ENCODE results near the gene B3GALT6.

B3GALT6 gene

DNA sequence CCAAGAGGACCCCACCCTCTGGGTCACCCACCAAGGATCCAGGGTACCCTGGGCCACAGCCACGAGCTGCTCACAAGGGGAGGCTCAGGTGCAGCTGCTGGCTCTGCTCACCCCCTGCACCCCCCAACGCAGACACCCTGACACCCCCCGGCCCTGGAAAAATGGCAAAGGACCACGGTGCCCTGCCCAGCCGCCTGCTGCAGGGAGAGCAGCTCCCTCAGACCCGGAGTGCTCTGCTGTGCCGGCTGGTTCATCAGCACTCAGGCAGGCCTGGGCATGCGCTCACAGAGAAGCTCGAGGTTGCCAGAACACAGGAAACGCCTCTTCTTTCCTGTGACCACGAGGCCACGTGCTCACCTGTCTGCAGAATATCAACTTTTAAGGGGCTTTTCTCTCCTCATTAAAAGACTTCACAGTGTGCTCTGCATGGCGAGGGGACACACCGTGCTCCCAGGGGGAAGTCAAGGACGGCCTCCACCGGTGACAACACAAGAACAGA lies 18.8 kb downstream of the B3GALT6 start:
- DNase-seq (ENCODE audit: low read depth) = no peak
- no peak overlapping the region for H3K4me3 ChIP-seq (ENCODE audit: low read depth, low read length)
- TF ChIP-seq, protein P1, sequence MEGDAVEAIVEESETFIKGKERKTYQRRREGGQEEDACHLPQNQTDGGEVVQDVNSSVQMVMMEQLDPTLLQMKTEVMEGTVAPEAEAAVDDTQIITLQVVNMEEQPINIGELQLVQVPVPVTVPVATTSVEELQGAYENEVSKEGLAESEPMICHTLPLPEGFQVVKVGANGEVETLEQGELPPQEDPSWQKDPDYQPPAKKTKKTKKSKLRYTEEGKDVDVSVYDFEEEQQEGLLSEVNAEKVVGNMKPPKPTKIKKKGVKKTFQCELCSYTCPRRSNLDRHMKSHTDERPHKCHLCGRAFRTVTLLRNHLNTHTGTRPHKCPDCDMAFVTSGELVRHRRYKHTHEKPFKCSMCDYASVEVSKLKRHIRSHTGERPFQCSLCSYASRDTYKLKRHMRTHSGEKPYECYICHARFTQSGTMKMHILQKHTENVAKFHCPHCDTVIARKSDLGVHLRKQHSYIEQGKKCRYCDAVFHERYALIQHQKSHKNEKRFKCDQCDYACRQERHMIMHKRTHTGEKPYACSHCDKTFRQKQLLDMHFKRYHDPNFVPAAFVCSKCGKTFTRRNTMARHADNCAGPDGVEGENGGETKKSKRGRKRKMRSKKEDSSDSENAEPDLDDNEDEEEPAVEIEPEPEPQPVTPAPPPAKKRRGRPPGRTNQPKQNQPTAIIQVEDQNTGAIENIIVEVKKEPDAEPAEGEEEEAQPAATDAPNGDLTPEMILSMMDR (IDR thresholded peaks at IDR 0.05; ENCODE audit: control insufficient read depth, extremely low read depth, insufficient read depth) = no peak

DNA sequence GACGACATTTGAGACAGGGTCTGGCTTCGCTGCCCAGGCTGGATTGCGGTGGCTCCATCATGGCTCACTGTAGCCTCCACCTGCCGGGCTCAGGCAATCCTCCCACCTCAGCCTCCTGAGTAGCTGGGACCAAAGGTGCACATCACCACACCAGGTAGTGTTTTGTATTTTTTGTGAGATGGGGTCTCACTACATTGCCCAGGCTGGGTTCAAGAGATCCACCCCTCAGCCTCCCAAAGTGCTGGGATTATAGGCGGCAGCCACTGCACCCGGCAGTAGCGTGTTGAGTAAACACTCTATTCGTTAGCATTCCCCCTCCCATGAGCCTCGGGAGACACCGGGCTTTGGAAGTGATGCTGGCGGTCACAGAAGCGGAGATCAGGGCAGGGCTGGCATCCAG lies 21.3 kb downstream of the B3GALT6 start:
- DNase-seq (ENCODE audit: low read depth) = no peak
- no peak overlapping the region for H3K4me3 ChIP-seq (ENCODE audit: low read depth, low read length)
- TF ChIP-seq, protein P1 (IDR thresholded peaks at IDR 0.05; ENCODE audit: control insufficient read depth, extremely low read depth, insufficient read depth) = no peak

DNA sequence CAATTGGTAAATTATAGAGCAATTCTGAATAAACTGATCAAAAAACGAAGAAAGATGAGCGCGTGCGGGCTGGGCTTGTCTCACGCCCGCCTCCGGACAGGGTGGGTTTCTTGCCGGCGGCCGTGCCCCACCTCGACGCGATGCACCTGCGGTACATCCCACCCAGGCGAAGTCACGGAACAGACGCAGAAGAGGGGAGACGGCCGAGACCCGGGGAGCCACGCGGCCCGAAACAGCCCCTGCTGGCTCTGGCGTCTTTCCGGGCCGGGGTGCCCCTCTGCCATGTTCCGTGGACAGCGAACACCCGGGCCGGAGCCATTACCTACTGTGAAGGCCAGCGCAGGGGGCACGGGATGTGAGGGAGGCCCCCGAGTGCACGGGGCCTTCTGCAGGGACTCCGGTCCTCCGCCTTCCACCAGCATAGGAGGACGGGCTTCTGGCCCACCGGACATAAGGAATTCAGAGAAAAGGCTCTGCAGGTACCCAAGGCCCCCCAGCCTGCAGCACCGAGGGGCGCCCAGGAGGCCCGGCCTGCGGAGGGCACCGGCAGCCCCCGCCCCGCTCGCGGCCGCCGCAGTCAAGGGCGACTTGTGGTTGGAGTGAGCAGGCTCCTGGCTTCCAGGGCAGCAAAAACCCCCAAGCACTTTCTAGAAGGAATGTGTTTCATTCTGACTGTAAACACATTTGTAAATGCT lies 22.1 kb downstream of the B3GALT6 start:
- DNase-seq (ENCODE audit: low read depth) = no peak
- no peak overlapping the region for H3K4me3 ChIP-seq (ENCODE audit: low read depth, low read length)
- TF ChIP-seq, protein P1 (IDR thresholded peaks at IDR 0.05; ENCODE audit: control insufficient read depth, extremely low read depth, insufficient read depth) = no peak

DNA sequence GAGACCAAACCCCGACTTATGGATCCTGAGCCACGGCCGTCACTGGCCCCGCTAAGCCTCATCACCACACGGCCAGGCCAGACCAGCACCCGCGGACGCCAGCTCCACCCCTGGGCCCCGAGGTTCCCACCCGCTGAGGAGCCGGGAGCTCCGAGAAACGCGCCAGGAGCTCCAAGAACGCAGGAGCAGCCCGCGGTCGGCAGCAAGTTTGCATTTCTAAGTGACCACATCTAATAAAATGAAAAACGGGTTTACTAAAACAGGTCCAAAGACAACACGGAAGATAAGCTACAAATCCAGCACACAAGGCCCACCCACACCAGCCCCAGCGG lies 22.6 kb downstream of the B3GALT6 start:
- DNase-seq (ENCODE audit: low read depth) = no peak
- TF ChIP-seq, protein P1 (IDR thresholded peaks at IDR 0.05; ENCODE audit: control insufficient read depth, extremely low read depth, insufficient read depth) = no peak

DNA sequence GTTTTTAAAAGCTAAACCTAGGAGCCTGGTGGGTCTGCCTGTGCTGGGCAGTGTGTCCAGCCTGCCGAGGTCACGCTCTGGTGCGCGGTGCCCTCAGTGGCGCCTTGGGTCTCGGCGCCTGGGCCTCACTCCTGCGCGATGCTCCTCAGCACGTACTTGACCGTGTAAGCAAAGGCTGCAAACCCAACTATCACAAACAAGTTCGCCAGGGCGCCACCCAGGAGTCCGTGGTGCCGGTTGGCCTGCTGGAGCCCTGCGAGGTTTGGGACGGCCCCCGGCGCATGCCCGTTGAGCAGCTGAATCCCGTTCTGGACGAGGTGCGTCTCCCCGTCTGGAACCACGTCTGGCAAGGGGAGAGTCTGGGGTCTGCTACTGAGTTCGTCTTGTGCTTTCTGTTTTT lies 23.0 kb downstream of the B3GALT6 start:
- no peak for DNase-seq (ENCODE audit: low read depth)
- no peak overlapping the region for H3K4me3 ChIP-seq (ENCODE audit: low read depth, low read length)
- TF ChIP-seq, protein P1 (IDR thresholded peaks at IDR 0.05; ENCODE audit: control insufficient read depth, extremely low read depth, insufficient read depth) = no peak

More for the DNA sequence above, 22.6 kb downstream of the B3GALT6 start:
- H3K4me3 ChIP-seq (ENCODE audit: low read depth, low read length) = no peak overlapping the region

DNA sequence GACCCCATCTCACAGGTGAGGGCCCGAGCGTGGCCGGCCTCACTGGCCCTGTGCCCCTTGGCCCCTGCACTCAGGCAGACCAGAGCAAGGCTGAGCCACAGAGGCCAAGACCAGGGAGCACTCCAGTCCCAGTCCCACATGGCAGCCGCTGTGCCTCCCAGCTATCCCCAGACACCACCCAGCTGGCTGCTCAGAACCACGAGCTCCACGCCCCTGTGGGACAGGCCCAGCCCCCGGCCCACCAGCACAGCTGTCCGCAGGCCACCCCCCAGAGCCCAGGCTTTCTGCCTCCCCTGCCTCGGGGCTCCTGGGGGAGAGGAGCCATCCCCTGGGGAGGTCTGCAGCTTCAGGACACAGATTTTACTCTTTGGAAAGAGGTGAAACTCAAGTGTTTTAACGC lies 23.6 kb downstream of the B3GALT6 start:
- no peak for DNase-seq (ENCODE audit: low read depth)
- H3K4me3 ChIP-seq (ENCODE audit: low read depth, low read length) = no peak overlapping the region
- TF ChIP-seq, protein P1 (IDR thresholded peaks at IDR 0.05; ENCODE audit: control insufficient read depth, extremely low read depth, insufficient read depth) = no peak

All from LNCaP clone FGC (cell line).